IMR-90 (cell line): Measurements from ENCODE around the gene CUEDC2. TPM values are rescaled to one million over a fixed set of nuclear protein-coding genes. Genes with fewer than 3 reads are reported as not detected.

Experiments used
- ATAC-seq: fragments of 200-7000 bp; cut with Tn5 transposase; 2 replicates; pipeline ENCODE4 v1.9.1; 2020; ENCODE audit warnings: low read depth, mild to moderate bottlenecking, moderate library complexity
- BruUV-seq: library from RNA; stranded (reverse); fragments of 400-500 nt; replicated peaks from 2 replicates; lab custom pipeline; 2021; lab: Mats Ljungman, UMichigan
- CTCF ChIA-PET: fragments of 300-600 bp; formaldehyde crosslinking; extraction: SDS; loops from one replicate; lab custom pipeline; 2021; ENCODE audit warnings: antibody characterized with exemption; lab: Yijun Ruan, JAX
- POLR2A ChIA-PET: fragments of 300-600 bp; sonication (Branson Sonifier 250); formaldehyde crosslinking; loops from one replicate; lab custom pipeline; 2022; ENCODE audit warnings: antibody characterized with exemption; ENCODE audit not compliant: unreplicated experiment; lab: Charles Lee
- DNase-seq: peaks from one replicate; pipeline ENCODE4 v3.0.0; 2013
- H2AFZ ChIP-seq: replicated peaks from 2 replicates; pipeline ENCODE3; 2013; ENCODE audit warnings: low read length, mild to moderate bottlenecking; ENCODE audit not compliant: poor library complexity
- H2AK5ac ChIP-seq: 2 replicates; pipeline ENCODE4 v1.6.1; 2013; ENCODE audit warnings: low read depth, low read length, inconsistent platforms
- H2AK9ac ChIP-seq: replicated peaks from 2 replicates; pipeline ENCODE3; 2013; ENCODE audit warnings: mild to moderate bottlenecking, low read depth, low read length, moderate library complexity; ENCODE audit not compliant: poor library complexity
- H2BK120ac ChIP-seq: 2 replicates; pipeline ENCODE4 v1.6.1; 2013; ENCODE audit warnings: low read depth, low read length, inconsistent platforms
- H2BK15ac ChIP-seq: 3 replicates; pipeline ENCODE4 v1.6.1; 2013; ENCODE audit warnings: low read depth, low read length, inconsistent platforms
- H2BK20ac ChIP-seq: 2 replicates; pipeline ENCODE4 v1.6.1; 2013; ENCODE audit warnings: low read depth, mild to moderate bottlenecking, inconsistent platforms, low read length, moderate library complexity
- H2BK5ac ChIP-seq: 2 replicates; pipeline ENCODE4 v1.6.1; 2013; ENCODE audit warnings: mild to moderate bottlenecking, low read depth, low read length, inconsistent platforms; ENCODE audit not compliant: poor library complexity, severe bottlenecking
- H3K14ac ChIP-seq: replicated peaks from 2 replicates; pipeline ENCODE4 v1.6.1; 2013; ENCODE audit warnings: low read depth, low read length, inconsistent platforms
- H3K18ac ChIP-seq: 2 replicates; pipeline ENCODE4 v1.6.1; 2013; ENCODE audit warnings: low read depth, low read length, control low read depth
- H3K23ac ChIP-seq: 2 replicates; pipeline ENCODE4 v1.6.1; 2013; ENCODE audit warnings: low read depth, low read length, inconsistent platforms
- H3K27ac ChIP-seq: 2 replicates; pipeline ENCODE4 v1.5.1; 2013; ENCODE audit warnings: mild to moderate bottlenecking, control low read depth, low read length; ENCODE audit not compliant: insufficient read depth
- H3K27me3 ChIP-seq: 2 replicates; pipeline ENCODE4 v1.6.1; 2013; ENCODE audit warnings: low read length; ENCODE audit not compliant: control insufficient read depth, insufficient read depth
- H3K36me3 ChIP-seq: 2 replicates; pipeline ENCODE4 v1.6.1; 2013; ENCODE audit warnings: low read length, mixed read lengths; ENCODE audit not compliant: control insufficient read depth, insufficient read depth
- H3K4ac ChIP-seq: 2 replicates; pipeline ENCODE4 v1.6.1; 2013; ENCODE audit warnings: low read depth, low read length, inconsistent platforms
- H3K4me1 ChIP-seq: 2 replicates; pipeline ENCODE4 v1.6.1; 2013; ENCODE audit warnings: low read length, mixed read lengths; ENCODE audit not compliant: control insufficient read depth, insufficient read depth
- H3K4me2 ChIP-seq: 2 replicates; pipeline ENCODE4 v1.6.1; 2013; ENCODE audit warnings: low read depth, mild to moderate bottlenecking, control low read depth, low read length, moderate library complexity
- H3K4me3 ChIP-seq: 2 replicates; pipeline ENCODE4 v1.5.1; 2013; ENCODE audit warnings: low read depth, mild to moderate bottlenecking, control low read depth, low read length, moderate library complexity; ENCODE audit not compliant: insufficient read depth
- H3K56ac ChIP-seq: 2 replicates; pipeline ENCODE4 v1.6.1; 2013; ENCODE audit warnings: low read length, inconsistent platforms; ENCODE audit not compliant: insufficient read depth; ENCODE audit errors: extremely low read depth
- H3K79me1 ChIP-seq, 2 experiments: 2 replicates each; pipeline ENCODE4 v1.6.1; 2013; ENCODE audit warnings: low read length in 2 of 2, inconsistent platforms in 1 of 2, low read depth in 1 of 2
- H3K9ac ChIP-seq: 2 replicates; pipeline ENCODE4 v1.6.1; 2013; ENCODE audit warnings: low read depth, low read length, control low read depth
- H3K9me1 ChIP-seq: 2 replicates; pipeline ENCODE4 v1.6.1; 2013; ENCODE audit warnings: low read length, inconsistent platforms; ENCODE audit not compliant: insufficient read depth
- H3K9me3 ChIP-seq: 2 replicates; pipeline ENCODE4 v1.6.1; 2013; ENCODE audit warnings: low read length; ENCODE audit not compliant: control insufficient read depth, insufficient read depth
- H4K20me1 ChIP-seq: 2 replicates; pipeline ENCODE4 v1.6.1; 2013; ENCODE audit warnings: low read length, inconsistent platforms; ENCODE audit not compliant: insufficient read depth
- H4K5ac ChIP-seq: 2 replicates; pipeline ENCODE4 v1.6.1; 2013; ENCODE audit warnings: mild to moderate bottlenecking, low read depth, low read length, control low read depth
- H4K8ac ChIP-seq, 2 experiments: 2 replicates each; pipeline ENCODE4 v1.6.1; 2013; ENCODE audit warnings: low read depth in 2 of 2, low read length in 2 of 2, control low read depth in 1 of 2, inconsistent platforms in 1 of 2
- H4K91ac ChIP-seq: 2 replicates; pipeline ENCODE4 v1.6.1; 2013; ENCODE audit warnings: low read depth, low read length, inconsistent platforms; ENCODE audit not compliant: insufficient read depth
- MAFK ChIP-seq: IDR thresholded peaks from 2 replicates; pipeline ENCODE4 v1.6.1; 2012; ENCODE audit warnings: low read depth, low read length, improper control_type of control experiment
- RFX5 ChIP-seq: IDR thresholded peaks from 2 replicates; pipeline ENCODE4 v1.8.0; 2012; ENCODE audit warnings: low read depth, mild to moderate bottlenecking, low read length, moderate library complexity
- WGBS, 2 experiments: methylation state at CpG; one replicate each; pipeline versions ENCODE4 v1.1.5 to v1.1.7; 2013; ENCODE audit warnings: missing lambda C conversion rate in 2 of 2; ENCODE audit not compliant: insufficient read length in 1 of 2; ENCODE audit errors: extremely low coverage in 2 of 2; 5-methylcytosine and 5-hydroxymethylcytosine counted together
- dilution Hi-C: fragments of 300-500 bp; cut with HindIII; formaldehyde crosslinking; loops from one replicate; pipeline ENCODE4 v1.14.3; 2018; ENCODE audit warnings: low sequenced_read_pairs; ENCODE audit not compliant: unreplicated experiment
- in situ Hi-C: fragments of 300-500 bp; cut with MboI; formaldehyde crosslinking; loops from 3 replicates; pipeline ENCODE4 v1.14.3; 2019; ENCODE audit warnings: low sequenced_read_pairs, inconsistent platforms, mixed read lengths
- intact Hi-C: fragments of 100-400 bp; cut with micrococcal nuclease; formaldehyde crosslinking; loops from 2 replicates; pipeline ENCODE4 v1.10.0; 2022
- microRNA-seq, 2 experiments: library from miRNA; stranded (forward) in 1 of 2; unstranded in 1 of 2; fragments of 10-50 nt in 1 of 2; fragments of <30 nt in 1 of 2; gene quantifications in 1 of 2; microRNA quantifications in 1 of 2; one replicate each; pipeline versions ENCODE3 to v1.1.0; 2013 to 2020; ENCODE audit not compliant: insufficient read depth in 1 of 2, insufficient read length in 1 of 2, unreplicated experiment in 1 of 2
- polyA plus RNA-seq, 3 experiments: library from polyadenylated mRNA; depleted of rRNA; stranded (reverse); fragments of >200 nt; gene quantifications; 2 replicates each; pipeline ENCODE4 v1.2.3, GENCODE V29; 2012; ENCODE audit warnings: low replicate concordance in 1 of 3
- small RNA-seq, 5 experiments: library from RNA; depleted of rRNA; stranded (forward); fragments of <200 nt; gene quantifications; one replicate each; pipeline ENCODE3, GENCODE V24; 2012
- total RNA-seq: library from RNA; depleted of rRNA; stranded (reverse); fragments of >200 nt; gene quantifications from 2 replicates; pipeline ENCODE4 v1.2.3, GENCODE V29; 2012; rRNA removed
- TF ChIP-seq, protein P1 (sequence below): conservative IDR thresholded peaks from 2 replicates; pipeline ENCODE4 v1.5.1; 2012; ENCODE audit warnings: mild to moderate bottlenecking, low read depth, low read length, improper control_type of control experiment

CUEDC2 gene
- total and polyA plus RNA-seq, 2 of the 4 experiments (the other 2 are of a cell fraction) = 55.7 to 84.9 TPM

DNA sequence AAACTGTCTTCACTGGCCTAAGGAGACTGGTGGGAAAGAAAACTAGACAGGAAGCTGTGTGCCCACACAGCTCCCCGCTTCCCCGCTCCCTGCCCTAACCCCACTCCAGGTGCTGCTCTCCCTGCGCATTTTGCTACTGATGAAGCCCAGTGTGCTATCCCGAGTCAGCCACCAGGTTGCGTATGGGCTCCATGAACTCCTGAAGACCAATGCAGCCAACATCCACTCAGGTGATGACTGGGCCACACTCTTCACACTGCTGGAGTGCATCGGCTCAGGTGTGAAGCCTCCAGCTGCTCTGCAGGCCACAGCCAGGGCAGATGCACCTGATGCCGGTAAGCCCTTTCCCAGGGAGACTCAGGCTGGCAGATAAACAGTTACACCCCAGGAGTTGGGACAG lies 57.1 kb downstream of the CUEDC2 start:
- H3K23ac ChIP-seq = no peak overlapping the region
- H2BK120ac ChIP-seq = no peak overlapping the region
- no peak overlapping the region for H3K18ac ChIP-seq
- no peaks in the 10 kb centered on the region for H3K9me3 ChIP-seq
- no peak for DNase-seq
- in situ Hi-C loops = no loop called here
- H3K9me1 ChIP-seq = no peaks in the 10 kb centered on the region
- H4K20me1 ChIP-seq = 0 out of 2 replicates have a peak, but pooled peaks cover 4% of the 10 kb centered on the region
- H2AK5ac ChIP-seq = no peak overlapping the region
- BruUV-seq = no TSS peak
- H3K14ac ChIP-seq = no peak overlapping the region
- H4K8ac ChIP-seq = no peak overlapping the region
- no peak overlapping the region for H3K27ac ChIP-seq
- H2BK5ac ChIP-seq = no peak overlapping the region
- dilution Hi-C loops = no loop called here
- H3K27me3 ChIP-seq = no peaks in the 10 kb centered on the region
- H3K4me1 ChIP-seq = no peaks in the 10 kb centered on the region
- no peak overlapping the region for H2BK20ac ChIP-seq
- ChIA-PET CTCF (no interaction called here), POLR2A (no interaction called here)
- no peak overlapping the region for H3K4me3 ChIP-seq
- no peak overlapping the region for H3K56ac ChIP-seq
- TF ChIP-seq RFX5 (no peak), MAFK (no peak)
- TF ChIP-seq, protein P1, sequence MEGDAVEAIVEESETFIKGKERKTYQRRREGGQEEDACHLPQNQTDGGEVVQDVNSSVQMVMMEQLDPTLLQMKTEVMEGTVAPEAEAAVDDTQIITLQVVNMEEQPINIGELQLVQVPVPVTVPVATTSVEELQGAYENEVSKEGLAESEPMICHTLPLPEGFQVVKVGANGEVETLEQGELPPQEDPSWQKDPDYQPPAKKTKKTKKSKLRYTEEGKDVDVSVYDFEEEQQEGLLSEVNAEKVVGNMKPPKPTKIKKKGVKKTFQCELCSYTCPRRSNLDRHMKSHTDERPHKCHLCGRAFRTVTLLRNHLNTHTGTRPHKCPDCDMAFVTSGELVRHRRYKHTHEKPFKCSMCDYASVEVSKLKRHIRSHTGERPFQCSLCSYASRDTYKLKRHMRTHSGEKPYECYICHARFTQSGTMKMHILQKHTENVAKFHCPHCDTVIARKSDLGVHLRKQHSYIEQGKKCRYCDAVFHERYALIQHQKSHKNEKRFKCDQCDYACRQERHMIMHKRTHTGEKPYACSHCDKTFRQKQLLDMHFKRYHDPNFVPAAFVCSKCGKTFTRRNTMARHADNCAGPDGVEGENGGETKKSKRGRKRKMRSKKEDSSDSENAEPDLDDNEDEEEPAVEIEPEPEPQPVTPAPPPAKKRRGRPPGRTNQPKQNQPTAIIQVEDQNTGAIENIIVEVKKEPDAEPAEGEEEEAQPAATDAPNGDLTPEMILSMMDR = 0 out of 2 replicates have a peak, but pooled peaks have one; percentile 10
- H2BK15ac ChIP-seq = no peak overlapping the region
- peaks cover 60% of the 10 kb centered on the region for H3K36me3 ChIP-seq
- H4K91ac ChIP-seq = no peak overlapping the region
- H2AK9ac ChIP-seq = no peak overlapping the region
- H3K79me1 ChIP-seq = peaks cover 5 to 7% of the 10 kb centered on the region in 2 experiments; a peak in 1 of 4 replicates
- ATAC-seq = no peak
- WGBS, 2 experiments = 63% methylated on average over 1 of the region's 7 CpGs; no CpG with 5 or more reads in 1 of the 2 experiments
- peak overlapping the region; percentile 13 for H2AFZ ChIP-seq
- H3K9ac ChIP-seq = no peak overlapping the region
- intact Hi-C loops = no loop called here
- H3K4me2 ChIP-seq = no peak overlapping the region
- no peak overlapping the region for H4K5ac ChIP-seq
- no peak overlapping the region for H3K4ac ChIP-seq

Small RNAs within 50 kb of the gene (microRNA-seq; reads per million reads assigned to microRNA genes)
- 408 to 6,961 reads per million in 2 experiments for gene MIR146B

Small RNAs within 50 kb of the gene (small RNA-seq; reads per million reads assigned to genes)
- 15.1 to 1,738 (median 294) reads per million in 5 experiments for gene MIR146B

Other genes with a start within 250 kb of the CUEDC2 start
- 0.28 and 0.36 TPM in 2 replicates for gene ELOVL3, start 206.3 kb downstream of the CUEDC2 start, total RNA-seq
- gene ELOVL3, start 206.3 kb downstream of the CUEDC2 start, polyA plus RNA-seq (2012; rRNA removed) = 0.09 and 0.14 TPM in 2 replicates
- not detected in 2 replicates for gene PITX3, start 191.1 kb downstream of the CUEDC2 start, total RNA-seq
- gene PITX3, start 191.1 kb downstream of the CUEDC2 start, polyA plus RNA-seq (2012; rRNA removed) = not detected in 2 replicates
- 36.4 and 38.7 TPM in 2 replicates for gene GBF1, start 187.0 kb downstream of the CUEDC2 start, total RNA-seq
- gene GBF1, start 187.0 kb downstream of the CUEDC2 start, polyA plus RNA-seq (2012; rRNA removed) = 38.0 and 40.1 TPM in 2 replicates
- gene NFKB2, start 36.9 kb downstream of the CUEDC2 start, total RNA-seq = 16.1 TPM in 2 replicates
- 32.3 and 34.7 TPM in 2 replicates for gene NFKB2, start 36.9 kb downstream of the CUEDC2 start, polyA plus RNA-seq (2012; rRNA removed)
- 1.4 and 2.0 TPM in 2 replicates for gene PSD, start 13.8 kb downstream of the CUEDC2 start, total RNA-seq
- gene PSD, start 13.8 kb downstream of the CUEDC2 start, polyA plus RNA-seq (2012; rRNA removed) = 4.4 and 5.8 TPM in 2 replicates
- gene FBXL15, start 11.7 kb downstream of the CUEDC2 start, total RNA-seq = 2.5 and 3.0 TPM in 2 replicates
- gene FBXL15, start 11.7 kb downstream of the CUEDC2 start, polyA plus RNA-seq (2012; rRNA removed) = 8.4 and 13.6 TPM in 2 replicates
- gene C10orf95, start 19.0 kb upstream of the CUEDC2 start, total RNA-seq = not detected in 2 replicates
- gene C10orf95, start 19.0 kb upstream of the CUEDC2 start, polyA plus RNA-seq (2012; rRNA removed) = not detected in 2 replicates
- 126 and 157 TPM in 2 replicates for gene ACTR1A, start 70.1 kb upstream of the CUEDC2 start, total RNA-seq
- gene ACTR1A, start 70.1 kb upstream of the CUEDC2 start, polyA plus RNA-seq (2012; rRNA removed) = 142 and 155 TPM in 2 replicates
- gene SUFU, start 71.4 kb upstream of the CUEDC2 start, total RNA-seq = 2.2 TPM in 2 replicates
- gene SUFU, start 71.4 kb upstream of the CUEDC2 start, polyA plus RNA-seq (2012; rRNA removed) = 10.0 and 11.0 TPM in 2 replicates
- gene TRIM8, start 211.9 kb upstream of the CUEDC2 start, total RNA-seq = 25.5 and 30.0 TPM in 2 replicates
- 124 and 126 TPM in 2 replicates for gene TRIM8, start 211.9 kb upstream of the CUEDC2 start, polyA plus RNA-seq (2012; rRNA removed)